Measurements from ENCODE around the gene TOB2. TPM values are rescaled to one million over a fixed set of nuclear protein-coding genes. Genes with fewer than 3 reads are reported as not detected.
"Not testable (repeated sequence)": the region's sequence is repeated elsewhere in the genome, so short reads cannot be mapped to it uniquely, and the experiment has no call there.

The TOB2 gene
- total RNA-seq, 1 donor from 2014 or later, result 33.4 TPM

DNA sequence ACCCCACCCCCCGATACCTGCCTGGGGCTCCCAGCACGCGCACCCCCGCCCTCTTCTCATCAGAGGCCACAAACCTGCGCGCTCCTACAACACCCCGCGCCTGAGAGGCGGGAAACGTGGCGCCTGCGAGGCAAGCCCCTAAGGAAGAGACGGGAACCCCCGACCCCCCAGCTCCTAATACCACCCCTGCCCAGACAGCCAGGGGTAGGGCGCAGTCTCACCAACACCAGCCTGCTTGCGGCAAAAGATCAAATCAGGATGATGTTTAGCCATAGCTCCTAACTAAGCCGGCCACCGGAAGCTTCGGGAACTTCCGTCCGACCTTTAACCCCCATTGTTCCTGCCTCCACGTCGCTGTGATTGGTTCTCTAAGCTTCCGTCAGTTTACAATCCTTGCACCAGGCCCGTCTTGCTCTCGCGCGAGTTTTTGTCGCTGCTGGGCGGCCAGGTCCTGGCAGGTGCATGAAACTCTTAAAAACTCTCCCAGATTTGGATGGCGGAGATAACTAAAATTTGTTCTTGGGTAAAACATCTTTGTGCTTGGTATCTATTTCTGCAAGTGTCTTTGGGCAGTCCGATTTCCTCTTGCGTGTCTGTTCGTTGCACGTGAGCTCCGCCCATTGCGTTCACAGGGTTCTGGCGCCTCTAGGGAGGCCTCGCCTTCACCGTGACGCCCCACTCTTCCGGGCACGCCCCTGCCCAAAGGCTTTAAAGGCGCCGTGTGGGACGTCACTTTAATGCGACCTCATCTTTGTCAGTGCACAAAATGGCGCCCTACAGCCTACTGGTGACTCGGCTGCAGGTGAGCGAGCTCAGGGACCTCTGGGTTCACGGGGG lies 22.0 kb upstream of the TOB2 start, which contains the start of the genes ACO2 and PHF5A:
ACO2 (plus strand) TSS at position 737 of the 837 bp plus-strand sequence; CDS start at position 767, 30 bp downstream.
PHF5A (minus strand) TSS at position 312 of the 837 bp plus-strand sequence; CDS start at position 273, 39 bp downstream.
- TF ChIP-seq, protein P1, sequence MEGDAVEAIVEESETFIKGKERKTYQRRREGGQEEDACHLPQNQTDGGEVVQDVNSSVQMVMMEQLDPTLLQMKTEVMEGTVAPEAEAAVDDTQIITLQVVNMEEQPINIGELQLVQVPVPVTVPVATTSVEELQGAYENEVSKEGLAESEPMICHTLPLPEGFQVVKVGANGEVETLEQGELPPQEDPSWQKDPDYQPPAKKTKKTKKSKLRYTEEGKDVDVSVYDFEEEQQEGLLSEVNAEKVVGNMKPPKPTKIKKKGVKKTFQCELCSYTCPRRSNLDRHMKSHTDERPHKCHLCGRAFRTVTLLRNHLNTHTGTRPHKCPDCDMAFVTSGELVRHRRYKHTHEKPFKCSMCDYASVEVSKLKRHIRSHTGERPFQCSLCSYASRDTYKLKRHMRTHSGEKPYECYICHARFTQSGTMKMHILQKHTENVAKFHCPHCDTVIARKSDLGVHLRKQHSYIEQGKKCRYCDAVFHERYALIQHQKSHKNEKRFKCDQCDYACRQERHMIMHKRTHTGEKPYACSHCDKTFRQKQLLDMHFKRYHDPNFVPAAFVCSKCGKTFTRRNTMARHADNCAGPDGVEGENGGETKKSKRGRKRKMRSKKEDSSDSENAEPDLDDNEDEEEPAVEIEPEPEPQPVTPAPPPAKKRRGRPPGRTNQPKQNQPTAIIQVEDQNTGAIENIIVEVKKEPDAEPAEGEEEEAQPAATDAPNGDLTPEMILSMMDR (conservative IDR thresholded peaks at IDR 0.05; ENCODE audit: low read depth, low read length), result no peak
- peak within 1 kb of the TSS; percentile 83 for H3K4me3 ChIP-seq (ENCODE audit: low read depth, low read length)
- DNase-seq (ENCODE audit: low read depth), result peak; percentile 94

DNA sequence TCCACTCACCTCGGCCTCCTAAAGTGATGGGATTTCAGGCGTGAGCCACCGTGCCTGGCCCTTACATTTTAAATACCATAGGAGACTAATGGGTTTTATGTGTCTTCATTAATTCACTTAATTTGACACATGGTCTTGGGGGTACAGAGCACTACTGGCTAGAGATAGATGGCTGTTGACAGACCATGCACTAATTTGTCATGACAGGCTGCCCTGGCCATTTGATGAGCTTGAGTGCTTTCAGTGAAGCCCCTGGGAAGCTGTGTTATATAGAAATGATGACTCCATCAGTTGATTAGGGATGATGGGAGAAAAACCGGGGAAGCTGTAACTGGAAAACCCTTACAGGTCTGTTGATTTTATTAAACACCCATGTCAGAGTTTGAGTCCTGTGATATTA lies 15.3 kb upstream of the TOB2 start:
- no peak overlapping the region for H3K4me3 ChIP-seq (ENCODE audit: low read depth, low read length)
- TF ChIP-seq, protein P1 (conservative IDR thresholded peaks at IDR 0.05; ENCODE audit: low read depth, low read length), result no peak
- no peak for DNase-seq (ENCODE audit: low read depth)

DNA sequence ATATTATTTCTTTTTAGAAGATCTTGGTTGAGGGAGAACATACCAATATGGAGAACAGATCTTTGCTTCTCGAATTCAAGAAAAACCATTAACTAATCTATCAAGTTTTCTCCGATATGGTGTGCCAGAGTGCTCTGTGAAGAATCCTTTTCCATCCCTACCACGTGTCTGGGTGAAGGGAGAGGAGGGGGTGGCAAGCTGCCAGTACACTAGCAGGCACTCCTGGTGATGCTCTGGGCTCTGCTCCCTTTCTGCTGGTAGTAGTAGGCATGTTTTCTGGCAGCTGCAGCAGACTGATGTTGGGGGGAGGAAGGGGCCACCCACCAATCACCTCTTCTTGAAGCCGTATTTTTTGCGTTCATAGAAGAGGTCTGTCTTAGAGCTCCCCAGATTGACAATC lies 13.5 kb upstream of the TOB2 start:
- not testable (repeated sequence) for H3K4me3 ChIP-seq (ENCODE audit: low read depth, low read length)

DNA sequence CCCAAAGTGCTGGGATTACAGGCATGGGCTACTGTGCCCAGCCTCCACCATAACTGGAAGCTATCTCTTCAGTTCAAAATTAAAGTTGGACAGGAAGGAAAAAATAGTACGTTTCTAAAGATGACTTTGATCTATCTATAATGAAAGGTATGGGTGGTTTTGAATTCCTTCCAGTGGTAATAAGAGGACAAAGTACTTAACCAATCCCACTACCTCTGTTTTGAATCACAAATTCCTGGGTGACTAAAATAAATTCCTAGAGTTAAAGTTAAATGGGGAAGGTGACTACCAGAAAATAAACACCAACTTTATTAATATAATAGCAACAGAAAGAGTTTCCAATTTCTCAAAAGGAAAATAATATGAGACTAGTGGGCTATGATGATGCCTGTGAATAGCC lies 12.8 kb upstream of the TOB2 start:
- DNase-seq (ENCODE audit: low read depth), result no peak
- H3K4me3 ChIP-seq (ENCODE audit: low read depth, low read length), result no peak overlapping the region
- TF ChIP-seq, protein P1 (conservative IDR thresholded peaks at IDR 0.05; ENCODE audit: low read depth, low read length), result no peak

More for the DNA sequence above, 13.5 kb upstream of the TOB2 start:
- not testable (repeated sequence) for DNase-seq (ENCODE audit: low read depth)

DNA sequence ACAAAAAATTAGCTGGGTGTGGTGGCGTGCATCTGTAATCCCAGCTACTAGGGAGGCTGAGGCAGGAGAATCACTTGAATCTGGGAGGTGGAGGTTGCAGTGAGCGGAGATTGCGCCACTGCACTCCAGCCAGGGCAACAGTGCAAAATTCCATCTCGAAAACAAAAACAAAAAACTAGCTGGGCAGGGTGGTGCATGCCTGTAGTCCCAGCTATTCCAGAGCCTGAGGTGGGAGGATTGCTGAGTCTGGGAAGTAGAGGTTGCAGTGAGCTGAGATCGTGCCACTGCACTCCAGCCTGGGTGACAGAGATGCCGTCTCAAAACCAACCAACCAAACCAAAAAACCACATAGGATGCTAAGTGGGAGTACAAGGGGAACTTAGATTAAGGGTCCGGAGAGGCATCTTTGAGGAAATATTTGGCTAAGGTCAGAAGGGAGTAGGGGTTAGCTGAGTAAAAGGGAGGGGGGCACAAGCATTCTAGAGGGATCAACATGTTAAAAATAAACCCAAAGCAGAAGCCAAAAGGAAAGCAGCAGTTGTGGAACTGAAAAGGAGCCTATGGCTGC lies 11.6 kb upstream of the TOB2 start:
- TF ChIP-seq, protein P1 (conservative IDR thresholded peaks at IDR 0.05; ENCODE audit: low read depth, low read length), result no peak
- no peak for DNase-seq (ENCODE audit: low read depth)
- no peak overlapping the region for H3K4me3 ChIP-seq (ENCODE audit: low read depth, low read length)

DNA sequence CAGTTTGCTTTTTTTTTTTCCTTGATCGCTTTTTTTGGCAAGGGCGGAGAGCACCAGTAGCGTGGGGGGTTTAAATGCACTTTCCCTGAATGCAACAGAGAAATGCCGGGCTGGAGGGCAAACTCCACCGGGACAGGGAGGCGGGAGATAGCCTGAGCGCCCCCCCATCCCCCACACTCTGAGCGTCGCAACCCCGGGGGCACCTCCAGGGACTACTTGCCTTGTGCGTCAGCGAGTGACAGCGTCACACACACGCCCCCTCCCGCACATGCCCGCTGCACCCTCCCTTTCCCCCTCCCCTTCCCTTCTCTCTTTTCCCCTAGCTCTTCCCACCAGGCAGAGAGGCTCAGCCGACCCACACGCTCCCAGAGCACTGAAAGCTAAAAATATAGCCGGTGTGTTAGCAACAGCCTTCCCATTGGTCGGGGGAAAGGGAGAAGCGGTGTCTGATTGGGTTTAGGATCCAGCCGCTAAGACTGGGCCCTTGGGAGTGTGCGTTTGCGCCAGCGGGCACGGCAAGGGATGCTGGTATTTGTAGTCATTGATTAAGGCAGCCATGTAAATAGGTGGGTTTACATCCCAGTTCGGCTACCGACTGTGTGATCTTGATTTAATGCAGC lies 1.7 kb upstream of the TOB2 start:
- peak; percentile 95 for DNase-seq (ENCODE audit: low read depth)
- peak overlapping the region; percentile 92 for H3K4me3 ChIP-seq (ENCODE audit: low read depth, low read length)
- TF ChIP-seq, protein P1 (conservative IDR thresholded peaks at IDR 0.05; ENCODE audit: low read depth, low read length), result no peak
